Gastroesophageal sphincter (tissue), 3 donors: Measurements from ENCODE around the gene NXPE2.
A peak's percentile ranks its signal among the peaks of the same experiment; 100 is the strongest.

Source experiments
- EP300 ChIP-seq: sonication (generic); formaldehyde crosslinking; IDR thresholded peaks from one replicate; pipeline ENCODE4 v1.6.1; 2017; ENCODE audit warnings: antibody characterized with exemption, mild to moderate bottlenecking
- POLR2A ChIP-seq, 2 donors: fragments of 450-650 bp; IDR thresholded peaks; one replicate each; pipeline ENCODE4 v1.6.1; 2017; ENCODE audit warnings: antibody characterized with exemption in 2 of 2, mild to moderate bottlenecking in 2 of 2, moderate library complexity in 1 of 2
- POLR2AphosphoS5 ChIP-seq: sonication (generic); formaldehyde crosslinking; IDR thresholded peaks from one replicate; pipeline ENCODE4 v1.6.1; 2017; ENCODE audit warnings: antibody characterized with exemption
- TF ChIP-seq, protein P1 (sequence below), 4 experiments: fragments of 200-600 bp in 2 of 4; fragments of 450-650 bp in 2 of 4; sonication (generic) in 1 of 4; IDR thresholded peaks; one replicate each; pipeline ENCODE4 v1.5.1; 2017 to 2019; ENCODE audit warnings: antibody characterized with exemption in 4 of 4, mild to moderate bottlenecking in 2 of 4, moderate library complexity in 2 of 4

DNA sequence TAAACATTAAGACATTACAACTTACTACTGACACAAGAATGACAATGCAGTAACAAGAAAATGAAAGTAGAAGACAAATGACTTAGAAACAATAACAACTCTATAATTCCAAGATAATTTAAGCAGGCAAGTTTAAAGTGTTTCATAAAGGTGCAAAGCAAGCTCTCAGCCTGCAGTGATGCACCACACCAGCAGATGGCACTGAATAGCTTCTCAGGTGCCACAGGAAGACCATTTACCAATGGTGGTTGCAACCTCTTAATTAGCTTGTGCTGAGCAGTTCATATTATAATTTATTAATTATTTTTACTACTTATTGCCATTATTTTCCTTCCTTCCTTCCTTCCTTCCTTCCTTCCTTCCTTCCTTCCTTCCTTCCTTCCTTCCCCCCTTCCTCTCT is 60.6 kb downstream of the NXPE2 start:
- TF ChIP-seq, protein P1, sequence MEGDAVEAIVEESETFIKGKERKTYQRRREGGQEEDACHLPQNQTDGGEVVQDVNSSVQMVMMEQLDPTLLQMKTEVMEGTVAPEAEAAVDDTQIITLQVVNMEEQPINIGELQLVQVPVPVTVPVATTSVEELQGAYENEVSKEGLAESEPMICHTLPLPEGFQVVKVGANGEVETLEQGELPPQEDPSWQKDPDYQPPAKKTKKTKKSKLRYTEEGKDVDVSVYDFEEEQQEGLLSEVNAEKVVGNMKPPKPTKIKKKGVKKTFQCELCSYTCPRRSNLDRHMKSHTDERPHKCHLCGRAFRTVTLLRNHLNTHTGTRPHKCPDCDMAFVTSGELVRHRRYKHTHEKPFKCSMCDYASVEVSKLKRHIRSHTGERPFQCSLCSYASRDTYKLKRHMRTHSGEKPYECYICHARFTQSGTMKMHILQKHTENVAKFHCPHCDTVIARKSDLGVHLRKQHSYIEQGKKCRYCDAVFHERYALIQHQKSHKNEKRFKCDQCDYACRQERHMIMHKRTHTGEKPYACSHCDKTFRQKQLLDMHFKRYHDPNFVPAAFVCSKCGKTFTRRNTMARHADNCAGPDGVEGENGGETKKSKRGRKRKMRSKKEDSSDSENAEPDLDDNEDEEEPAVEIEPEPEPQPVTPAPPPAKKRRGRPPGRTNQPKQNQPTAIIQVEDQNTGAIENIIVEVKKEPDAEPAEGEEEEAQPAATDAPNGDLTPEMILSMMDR (IDR thresholded peaks at IDR 0.05), result peak; percentile 25 to 65 (median 45)
- TF ChIP-seq POLR2A (IDR thresholded peaks at IDR 0.05), result no peak
- no peak for TF ChIP-seq POLR2AphosphoS5
- no peak for TF ChIP-seq EP300
